HTR-8/SVneo (cell line): Measurements from ENCODE around the gene HOXB7.

Source experiments
- DNase-seq: peaks from one replicate; pipeline ENCODE4 v3.0.0; 2011; ENCODE audit warnings: low spot score, mixed read lengths; ENCODE audit not compliant: insufficient read length
- FAIRE-seq: peaks from 2 replicates; lab custom pipeline; 2011; peaks lifted over from hg19 to GRCh38; lab: Jason Lieb, UNC

Gene HOXB7

GRCh38 chr17:48612456-48612853, 1.6 kb upstream of the HOXB7 start:
- no peak for DNase-seq
- FAIRE-seq = no peak

GRCh38 chr17:48611681-48612455, 1.1 kb upstream of the HOXB7 start:
- no peak for FAIRE-seq
- DNase-seq = no peak

- no peak for FAIRE-seq
- DNase-seq = no peak
Observed at GRCh38 chr17:48611213-48611612, 396 bp upstream of the HOXB7 start.

GRCh38 chr17:48609759-48610281, 997 bp downstream of the HOXB7 start:
- no peak for DNase-seq

GRCh38 chr17:48609033-48609432, 1.8 kb downstream of the HOXB7 start:
- no peak for DNase-seq
- peak; percentile 13 for FAIRE-seq

More at GRCh38 chr17:48609759-48610281, 997 bp downstream of the HOXB7 start:
- no peak for FAIRE-seq

GRCh38 chr17:48608494-48608834, 2.4 kb downstream of the HOXB7 start:
- no peak for FAIRE-seq
- DNase-seq = no peak

GRCh38 chr17:48606892-48607614, 3.8 kb downstream of the HOXB7 start:
- no peak for DNase-seq

GRCh38 chr17:48605991-48606891, 4.6 kb downstream of the HOXB7 start:
- FAIRE-seq (peak; percentile 88), DNase-seq (no peak)

More at GRCh38 chr17:48606892-48607614, 3.8 kb downstream of the HOXB7 start:
- no peak for FAIRE-seq

- FAIRE-seq = peak; percentile 59
- no peak for DNase-seq
Observed at GRCh38 chr17:48605409-48605919, 5.4 kb downstream of the HOXB7 start.

GRCh38 chr17:48604770-48605329, 6.0 kb downstream of the HOXB7 start, which contains the start of gene HOXB6:
Gene HOXB6, minus strand, starts transcription at chr17:48604986. Its CDS starts 6,836 bp downstream, at chr17:48598150.
- FAIRE-seq (peak; percentile 9), DNase-seq (no peak)

GRCh38 chr17:48603959-48604769, 6.7 kb downstream of the HOXB7 start:
- FAIRE-seq (peak; percentile 75), DNase-seq (peak; percentile 82)

GRCh38 chr17:48601539-48602425, 9.0 kb downstream of the HOXB7 start:
- DNase-seq (no peak), FAIRE-seq (no peak)

GRCh38 chr17:48601207-48601538, 9.6 kb downstream of the HOXB7 start:
- no peak for DNase-seq
- FAIRE-seq = no peak

GRCh38 chr17:48600244-48601098, 10.3 kb downstream of the HOXB7 start:
- FAIRE-seq (no peak), DNase-seq (no peak)

GRCh38 chr17:48599354-48599753, 11.5 kb downstream of the HOXB7 start:
- FAIRE-seq (peak; percentile 23), DNase-seq (no peak)

- DNase-seq (no peak), FAIRE-seq (peak; percentile 20)
Observed at GRCh38 chr17:48598736-48599135, 12.1 kb downstream of the HOXB7 start.
